ENCODE measurements around the gene DFFB.

DFFB gene

GRCh38 chr1:3836421-3836820 lies 20.9 kb upstream of the DFFB start:
- DNase-seq (ENCODE audit: low read depth in 1 of 2, low spot score in 1 of 2): no peak

GRCh38 chr1:3837200-3837599 lies 20.1 kb upstream of the DFFB start:
- TF ChIP-seq SPI1 (IDR thresholded peaks at IDR 0.05; ENCODE audit: borderline replicate concordance, low read depth) (no peak), GABPA (IDR thresholded peaks at IDR 0.05; ENCODE audit: low read depth) (no peak), CTCF (IDR thresholded peaks at IDR 0.05; ENCODE audit: insufficient read depth, low read length) (no peak), POLR2AphosphoS5 (IDR thresholded peaks at IDR 0.05; ENCODE audit: low read depth) (no peak), REST (IDR thresholded peaks at IDR 0.05; ENCODE audit: insufficient replicate concordance, low read depth) (no peak)
- DNase-seq (ENCODE audit: low read depth in 1 of 2, low spot score in 1 of 2): no peak
- H3K27ac ChIP-seq (replicated peaks): no peak overlapping the region
- H3K4me3 ChIP-seq (replicated peaks; ENCODE audit: insufficient read depth, low read length): no peak overlapping the region
- no peaks in the 10 kb centered on the region for H3K27me3 ChIP-seq (ENCODE audit: insufficient read depth, poor library complexity, severe bottlenecking)

More at GRCh38 chr1:3836421-3836820, 20.9 kb upstream of the DFFB start:
- Histone ChIP-seq H3K27me3 (ENCODE audit: insufficient read depth, poor library complexity, severe bottlenecking) (no peaks in the 10 kb centered on the region), H3K4me3 (replicated peaks; ENCODE audit: insufficient read depth, low read length) (no peak overlapping the region), H3K27ac (replicated peaks) (no peak overlapping the region)
- no peak for TF ChIP-seq SPI1 (IDR thresholded peaks at IDR 0.05; ENCODE audit: borderline replicate concordance, low read depth)
- no peak for TF ChIP-seq GABPA (IDR thresholded peaks at IDR 0.05; ENCODE audit: low read depth)
- TF ChIP-seq REST (IDR thresholded peaks at IDR 0.05; ENCODE audit: insufficient replicate concordance, low read depth): no peak

- Histone ChIP-seq H3K4me3 (replicated peaks; ENCODE audit: insufficient read depth, low read length) (no peak overlapping the region), H3K27me3 (ENCODE audit: insufficient read depth, poor library complexity, severe bottlenecking) (no peaks in the 10 kb centered on the region), H3K27ac (replicated peaks) (no peak overlapping the region)
- no peak for DNase-seq (ENCODE audit: low read depth in 1 of 2, low spot score in 1 of 2)
- TF ChIP-seq CTCF (IDR thresholded peaks at IDR 0.05; ENCODE audit: insufficient read depth, low read length) (no peak), POLR2AphosphoS5 (IDR thresholded peaks at IDR 0.05; ENCODE audit: low read depth) (no peak), GABPA (IDR thresholded peaks at IDR 0.05; ENCODE audit: low read depth) (no peak), SPI1 (IDR thresholded peaks at IDR 0.05; ENCODE audit: borderline replicate concordance, low read depth) (no peak), REST (IDR thresholded peaks at IDR 0.05; ENCODE audit: insufficient replicate concordance, low read depth) (no peak)
Observed at GRCh38 chr1:3837685-3838084, 19.6 kb upstream of the DFFB start.
